MM.1S (cell line): ENCODE data around the gene TFF2.

Source experiments
- EZH2 ChIP-seq: fragments of 300-600 bp; sonication (generic); optimal IDR thresholded peaks from 2 replicates; pipeline ENCODE3; 2017; ENCODE audit warnings: low read depth, mild to moderate bottlenecking, antibody characterized with exemption, low read length, mixed read lengths
- EZH2phosphoT487 ChIP-seq: fragments of 300-600 bp; sonication (generic); IDR thresholded peaks from 2 replicates; pipeline ENCODE4 v1.6.1; 2018; ENCODE audit warnings: antibody characterized with exemption, low read length
- TF ChIP-seq, protein P1 (sequence below): fragments of 300-600 bp; sonication (generic); IDR thresholded peaks from 2 replicates; pipeline ENCODE4 v1.5.1; 2016; ENCODE audit warnings: antibody characterized with exemption, low read length, mixed read lengths

DNA sequence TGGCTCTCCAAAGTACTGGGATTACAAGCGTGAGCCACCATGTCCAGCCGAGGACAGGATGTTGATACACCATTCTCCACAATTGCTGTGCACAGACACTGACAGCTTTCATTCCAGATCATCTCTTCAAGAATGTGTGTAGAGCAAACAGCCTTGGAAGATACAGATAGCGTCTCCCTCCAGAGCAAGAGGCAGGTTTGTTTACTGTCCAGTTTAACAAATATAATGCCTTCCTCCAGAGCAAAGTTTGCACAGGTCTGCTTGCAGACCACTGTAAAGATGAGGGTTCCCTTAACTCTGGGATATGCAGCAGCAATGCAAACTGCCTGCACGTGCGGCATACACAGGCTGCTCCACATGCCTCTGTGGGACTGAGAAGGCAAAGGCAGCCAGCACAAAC, 40.5 kb upstream of the TFF2 start:
- no peak for TF ChIP-seq EZH2
- TF ChIP-seq, protein P1, sequence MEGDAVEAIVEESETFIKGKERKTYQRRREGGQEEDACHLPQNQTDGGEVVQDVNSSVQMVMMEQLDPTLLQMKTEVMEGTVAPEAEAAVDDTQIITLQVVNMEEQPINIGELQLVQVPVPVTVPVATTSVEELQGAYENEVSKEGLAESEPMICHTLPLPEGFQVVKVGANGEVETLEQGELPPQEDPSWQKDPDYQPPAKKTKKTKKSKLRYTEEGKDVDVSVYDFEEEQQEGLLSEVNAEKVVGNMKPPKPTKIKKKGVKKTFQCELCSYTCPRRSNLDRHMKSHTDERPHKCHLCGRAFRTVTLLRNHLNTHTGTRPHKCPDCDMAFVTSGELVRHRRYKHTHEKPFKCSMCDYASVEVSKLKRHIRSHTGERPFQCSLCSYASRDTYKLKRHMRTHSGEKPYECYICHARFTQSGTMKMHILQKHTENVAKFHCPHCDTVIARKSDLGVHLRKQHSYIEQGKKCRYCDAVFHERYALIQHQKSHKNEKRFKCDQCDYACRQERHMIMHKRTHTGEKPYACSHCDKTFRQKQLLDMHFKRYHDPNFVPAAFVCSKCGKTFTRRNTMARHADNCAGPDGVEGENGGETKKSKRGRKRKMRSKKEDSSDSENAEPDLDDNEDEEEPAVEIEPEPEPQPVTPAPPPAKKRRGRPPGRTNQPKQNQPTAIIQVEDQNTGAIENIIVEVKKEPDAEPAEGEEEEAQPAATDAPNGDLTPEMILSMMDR: no peak
- no peak for TF ChIP-seq EZH2phosphoT487
